ENCODE data around the gene AIMP1. TPM values are rescaled to one million over a fixed set of nuclear protein-coding genes. Genes with fewer than 3 reads are reported as not detected.
"Not testable (repeated sequence)": the region's sequence is repeated elsewhere in the genome, so short reads cannot be mapped to it uniquely, and the experiment has no call there.

Gene AIMP1
- total RNA-seq, 1 donor from 2014 or later, result 14.3 TPM

DNA sequence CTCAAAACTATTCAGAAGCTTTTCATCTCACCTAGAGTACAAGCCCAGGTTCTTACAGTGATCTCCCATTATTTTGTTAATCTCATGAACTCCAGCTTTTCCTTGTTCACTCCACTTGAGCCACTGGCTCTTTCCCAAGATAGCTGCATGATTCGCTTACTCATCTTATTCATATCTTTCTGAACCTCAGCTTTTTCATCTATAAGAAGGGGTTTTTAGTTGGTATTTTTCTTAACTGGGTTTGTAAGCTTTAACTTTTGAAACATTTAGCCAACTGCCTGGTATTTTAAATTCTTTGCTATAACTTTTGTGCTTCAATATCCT is 28.3 kb downstream of the AIMP1 start:
- no peak for DNase-seq (ENCODE audit: low spot score)
- ATAC-seq, result no peak

DNA sequence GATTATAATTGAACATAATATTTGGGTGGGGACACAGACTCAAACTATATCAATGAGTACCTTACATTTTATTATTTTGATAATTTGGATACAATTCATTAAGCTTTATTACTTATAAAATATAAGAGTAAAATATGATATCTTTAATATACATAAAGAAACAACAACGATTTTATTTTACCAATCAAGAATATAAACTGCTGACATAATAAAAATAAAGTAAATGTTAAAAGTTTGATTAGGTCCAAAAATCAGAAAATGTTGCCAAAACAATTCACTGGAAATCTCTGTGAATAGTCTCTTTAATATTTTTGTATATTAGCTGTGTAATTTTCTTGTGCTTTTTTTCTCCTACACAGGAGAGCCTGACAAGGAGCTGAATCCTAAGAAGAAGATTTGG is 30.8 kb downstream of the AIMP1 start:
- no peak for ATAC-seq

DNA sequence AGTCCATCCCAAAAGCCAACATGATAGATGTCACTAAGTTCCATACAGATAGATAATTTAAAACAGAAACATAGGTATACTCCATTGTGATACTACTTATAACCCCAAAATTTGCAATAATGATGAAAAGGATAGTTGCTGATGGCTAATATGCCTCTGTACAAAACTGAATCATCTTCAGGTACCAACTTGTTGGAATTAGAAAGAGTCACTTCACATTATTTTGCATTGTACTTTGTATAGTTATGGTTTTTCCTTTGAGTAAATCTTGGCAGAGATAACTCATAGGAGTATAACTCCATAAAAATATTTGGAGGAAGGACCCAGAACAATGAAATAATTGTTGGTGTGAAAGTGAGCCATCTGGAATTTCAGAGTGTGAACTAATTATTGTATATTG is 34.7 kb downstream of the AIMP1 start:
- DNase-seq (ENCODE audit: low spot score) (no peak), ATAC-seq (no peak)

More for the DNA sequence above, 30.8 kb downstream of the AIMP1 start:
- DNase-seq (ENCODE audit: low spot score), result no peak

DNA sequence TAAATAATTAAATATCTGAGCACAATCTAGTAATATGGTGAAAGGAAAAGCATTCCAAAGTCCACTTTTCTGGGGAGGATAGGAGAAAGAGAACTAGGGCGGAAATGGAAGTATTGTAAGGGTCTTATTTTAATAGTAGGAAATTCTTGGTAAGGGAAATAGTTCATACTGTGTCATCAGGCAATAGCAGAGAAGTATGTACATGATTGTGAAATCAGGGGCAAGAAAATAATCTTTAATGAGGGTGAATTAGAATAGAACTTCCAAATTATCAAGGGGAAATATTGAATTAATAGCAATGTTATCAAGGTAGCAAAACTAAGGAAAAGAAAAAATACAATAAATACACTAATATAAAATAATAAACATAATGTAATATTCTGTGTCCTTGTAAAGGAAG is 37.4 kb downstream of the AIMP1 start:
- ATAC-seq (no peak), DNase-seq (ENCODE audit: low spot score) (no peak)

DNA sequence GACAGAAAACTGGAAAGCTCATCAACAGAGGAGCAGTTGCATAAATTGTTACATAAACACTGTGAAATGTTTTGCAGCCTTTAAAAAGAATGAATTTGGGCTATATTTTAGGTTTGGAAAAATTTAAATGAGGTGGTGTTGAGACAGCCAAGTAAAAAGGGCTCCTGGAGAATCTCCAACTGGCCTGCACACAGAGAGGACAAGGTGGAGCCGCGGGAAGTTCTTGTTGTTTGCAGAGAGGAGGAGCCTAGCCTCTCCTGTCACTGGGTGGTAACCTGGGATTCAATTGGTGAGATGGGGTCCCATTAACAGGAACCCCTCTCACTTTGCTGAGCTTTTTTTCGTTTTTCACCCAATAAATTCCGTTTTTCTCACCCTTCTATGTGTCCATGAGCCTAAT is 38.8 kb downstream of the AIMP1 start:
- ATAC-seq (peak; percentile 100), DNase-seq (ENCODE audit: low spot score) (peak; percentile 63)

DNA sequence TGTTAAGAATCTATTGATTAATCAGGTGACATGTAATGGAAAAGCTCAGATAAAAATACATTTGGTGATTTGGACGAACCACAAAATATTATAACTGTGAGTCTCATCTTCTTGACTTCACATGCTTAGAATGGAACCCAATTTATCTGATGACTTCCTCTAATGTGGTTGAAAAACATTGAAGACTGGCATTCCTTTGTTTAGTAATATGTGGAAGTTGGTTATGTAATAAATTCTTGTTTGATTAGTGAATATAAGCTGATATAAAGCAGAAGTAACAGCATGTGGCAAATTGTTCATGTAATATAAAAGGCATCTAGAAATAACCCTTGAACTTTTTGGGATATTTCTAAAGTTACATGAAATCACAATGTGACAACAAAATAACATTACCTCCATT is 42.5 kb downstream of the AIMP1 start:
- DNase-seq (ENCODE audit: low spot score), result no peak
- ATAC-seq, result no peak

DNA sequence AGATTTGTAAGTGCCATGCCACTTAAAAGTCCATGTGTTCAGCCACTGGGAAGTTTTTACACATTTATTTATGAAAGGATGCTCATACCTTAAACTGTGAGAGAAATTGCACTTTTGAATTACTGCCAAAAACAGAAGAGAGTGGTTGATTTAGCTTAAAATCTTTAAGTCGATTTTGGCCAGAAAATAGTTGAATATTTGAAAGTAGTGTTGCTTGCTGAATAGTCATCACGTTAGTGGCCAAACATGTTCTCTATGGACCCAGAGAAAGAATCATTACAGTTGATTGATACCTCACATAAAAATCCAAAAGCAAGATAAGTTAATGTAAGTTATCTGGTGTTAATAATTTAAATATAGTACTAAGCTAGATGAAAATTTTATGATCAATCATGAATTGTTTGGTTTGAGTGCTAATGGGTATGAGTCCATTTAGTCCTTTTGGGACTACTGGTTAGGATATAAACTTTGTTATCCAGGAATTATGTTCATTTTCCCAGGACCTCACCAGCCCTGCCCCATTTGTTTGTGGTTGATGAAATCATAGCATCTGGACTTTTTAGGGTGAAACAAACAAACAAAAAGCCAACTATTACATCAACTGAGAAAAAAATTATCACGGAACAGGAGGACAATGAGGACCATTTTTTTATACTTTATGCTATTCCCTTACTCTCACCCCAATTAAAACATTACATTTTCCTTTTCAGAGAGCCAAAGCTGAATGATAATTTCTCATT is 45.9 kb downstream of the AIMP1 start:
- ATAC-seq (no peak), DNase-seq (ENCODE audit: low spot score) (no peak)

DNA sequence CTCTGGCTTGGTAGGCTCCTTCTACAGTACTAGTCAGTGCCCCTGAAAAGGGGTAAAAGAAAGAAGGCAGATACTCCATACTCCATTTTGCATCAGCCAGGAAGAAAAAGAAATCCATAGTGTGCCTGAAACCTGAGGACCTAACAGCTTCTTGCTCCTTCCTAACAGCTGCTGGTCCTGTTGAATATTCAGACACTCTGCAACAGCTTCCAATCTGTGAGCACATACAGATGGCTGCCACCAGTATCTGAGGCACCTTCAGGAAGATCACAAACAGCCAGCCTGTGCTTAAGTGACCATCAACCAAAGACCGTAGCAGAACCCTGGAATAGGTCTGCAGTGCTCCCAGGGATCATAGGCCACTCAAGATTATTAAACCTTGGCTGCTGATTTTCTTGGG is 47.9 kb downstream of the AIMP1 start:
- ATAC-seq (no peak), DNase-seq (ENCODE audit: low spot score) (no peak)

DNA sequence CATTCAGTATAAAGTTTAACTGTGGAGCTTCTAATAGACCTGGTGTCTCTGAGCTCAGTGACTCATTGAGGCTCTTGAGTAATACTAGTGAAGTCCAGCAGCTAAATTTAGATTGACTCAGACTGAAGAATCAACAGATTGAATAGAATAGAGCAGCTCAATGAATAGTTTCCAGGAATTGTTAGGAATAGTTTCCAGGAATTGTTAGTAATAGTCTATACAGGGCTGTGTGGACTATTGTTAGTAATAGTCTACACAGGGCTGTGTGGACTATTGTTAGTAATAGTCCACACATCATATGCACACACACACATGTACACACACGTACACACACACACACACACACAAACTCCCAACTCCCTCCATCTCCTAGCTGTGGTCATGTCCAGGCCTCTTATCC is 49.3 kb downstream of the AIMP1 start:
- ATAC-seq, result peak; percentile 44
- DNase-seq (ENCODE audit: low spot score), result no peak

DNA sequence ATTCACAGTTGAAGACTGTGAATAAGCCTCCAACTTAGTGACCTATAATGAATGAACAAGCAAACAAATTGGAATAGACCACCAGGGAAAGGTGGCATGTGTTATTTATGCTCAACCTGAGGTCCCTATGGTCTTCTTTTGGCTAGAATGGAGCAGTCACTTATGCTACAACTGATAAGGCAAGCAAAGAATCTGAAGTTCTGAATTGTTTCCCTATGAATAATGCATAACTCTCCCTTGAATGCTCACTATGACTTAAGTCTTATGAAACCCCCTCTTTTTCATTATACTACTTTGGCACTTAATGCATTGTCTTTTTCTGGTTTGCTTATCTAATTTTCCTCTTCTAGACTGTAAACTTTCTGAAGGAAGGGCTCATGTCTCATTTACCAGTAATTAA is 49.7 kb downstream of the AIMP1 start:
- ATAC-seq, result no peak
- DNase-seq (ENCODE audit: low spot score), result no peak

DNA sequence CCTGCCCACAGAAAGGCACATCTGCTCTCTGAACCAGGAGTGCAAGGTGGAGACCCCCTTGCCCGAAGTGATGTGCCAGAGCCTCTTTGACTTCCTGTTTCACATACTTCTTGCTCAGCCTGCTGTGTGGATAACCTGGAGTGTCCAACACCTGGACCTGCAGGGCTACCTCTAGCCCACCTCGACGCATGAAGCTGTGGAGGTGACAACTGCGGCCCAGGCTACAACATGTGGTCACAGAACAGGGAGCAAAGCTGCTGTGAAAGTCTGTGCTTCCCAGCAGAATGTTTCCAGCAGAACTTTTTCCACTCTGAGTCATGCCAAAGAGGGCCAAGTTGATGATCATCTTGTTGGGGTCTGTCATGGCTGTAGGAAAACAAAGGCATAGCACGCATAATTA is 50.7 kb downstream of the AIMP1 start:
- DNase-seq (ENCODE audit: low spot score) (no peak), ATAC-seq (no peak)

DNA sequence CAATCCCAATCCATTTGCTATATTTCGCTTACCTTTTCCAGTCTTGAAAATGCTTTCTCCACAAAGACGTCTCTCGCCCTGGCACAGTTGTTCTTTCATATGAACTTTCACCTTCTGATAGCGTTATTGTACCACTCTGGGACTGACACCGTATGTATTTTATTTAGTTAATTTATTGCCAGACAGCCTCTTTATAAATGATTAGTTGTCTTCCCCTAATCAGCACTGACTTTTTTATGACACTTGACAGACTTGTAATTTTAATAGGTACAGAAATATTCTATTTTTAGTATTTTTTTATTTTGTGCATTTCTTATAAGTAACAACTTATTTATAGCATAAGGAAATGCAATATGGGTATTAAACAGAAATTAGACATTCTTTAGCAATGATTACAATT is 52.3 kb downstream of the AIMP1 start, which contains the start of gene GIMD1:
Gene GIMD1, minus strand, starts transcription at position 101 of the 400 bp plus-strand sequence. CDS start 1,343 bp downstream, outside the sequence.
- ATAC-seq (no peak), DNase-seq (ENCODE audit: low spot score) (no peak)

DNA sequence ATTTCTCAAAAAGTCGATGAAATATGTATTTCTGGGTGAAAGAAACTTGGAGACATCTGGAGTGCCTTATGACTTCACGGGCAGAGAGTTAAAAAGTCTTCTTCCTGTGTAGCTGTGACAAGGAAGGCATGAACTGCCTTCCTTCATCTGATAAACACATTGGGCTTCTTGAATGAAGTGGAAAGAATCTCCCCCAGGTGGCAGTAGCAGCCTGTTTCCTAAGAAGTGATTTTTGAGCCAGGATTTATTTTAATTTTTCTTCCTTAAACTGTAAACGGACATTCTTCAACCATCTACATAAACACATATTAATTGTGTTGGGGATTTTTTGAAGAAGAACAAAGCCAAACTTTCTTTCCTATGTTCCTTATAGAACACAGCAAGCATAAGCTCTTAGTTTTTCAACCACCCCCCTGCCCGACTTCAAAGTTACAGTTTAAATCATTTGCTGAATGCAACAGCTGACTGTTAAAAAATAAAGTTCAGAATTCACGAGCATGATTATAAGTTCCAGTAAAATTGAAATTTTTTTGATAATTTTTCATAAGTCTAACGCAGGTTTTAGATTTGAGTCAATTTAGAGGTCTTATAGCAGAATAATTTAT is 53.2 kb downstream of the AIMP1 start:
- ATAC-seq (peak; percentile 62), DNase-seq (ENCODE audit: low spot score) (no peak)

DNA sequence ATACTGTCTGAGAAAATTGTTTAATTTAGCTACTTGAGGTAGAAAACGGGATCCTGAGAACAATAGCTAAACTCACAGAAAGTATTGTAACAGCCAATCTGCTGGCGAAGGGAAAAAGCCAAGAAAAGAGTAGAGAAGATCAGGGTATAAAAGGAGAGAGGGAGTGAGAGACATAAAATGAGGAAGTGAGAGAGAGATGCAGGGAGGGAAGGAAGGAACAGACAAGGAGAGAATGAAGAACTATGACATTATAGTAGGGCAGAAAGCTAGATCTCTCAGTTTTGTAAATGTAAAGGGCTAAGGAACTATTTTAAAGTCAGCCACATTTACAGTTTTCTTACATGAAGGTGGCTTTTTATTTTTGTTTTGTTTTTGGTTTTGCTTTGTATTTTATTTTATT is 53.9 kb downstream of the AIMP1 start:
- no peak for DNase-seq (ENCODE audit: low spot score)
- ATAC-seq, result no peak

DNA sequence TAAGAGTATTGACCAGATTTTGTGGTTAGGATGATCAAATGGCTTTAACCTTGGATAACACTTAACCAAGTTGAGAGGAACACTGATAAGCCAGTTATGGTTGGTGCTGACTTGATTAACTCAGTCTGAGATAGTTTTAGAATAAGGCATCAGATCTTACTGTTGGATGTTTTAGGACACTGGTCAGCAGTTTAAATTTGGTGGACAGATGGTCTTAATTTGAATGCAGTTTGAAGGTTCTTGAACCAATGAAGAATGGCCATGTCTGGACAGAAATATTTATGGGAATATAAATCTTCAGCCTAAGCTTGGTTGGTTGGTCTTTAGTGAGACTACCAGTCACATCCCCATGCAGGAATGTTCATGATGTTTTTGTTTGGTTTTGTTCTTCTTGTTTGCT is 54.8 kb downstream of the AIMP1 start:
- DNase-seq (ENCODE audit: low spot score) (no peak), ATAC-seq (no peak)

DNA sequence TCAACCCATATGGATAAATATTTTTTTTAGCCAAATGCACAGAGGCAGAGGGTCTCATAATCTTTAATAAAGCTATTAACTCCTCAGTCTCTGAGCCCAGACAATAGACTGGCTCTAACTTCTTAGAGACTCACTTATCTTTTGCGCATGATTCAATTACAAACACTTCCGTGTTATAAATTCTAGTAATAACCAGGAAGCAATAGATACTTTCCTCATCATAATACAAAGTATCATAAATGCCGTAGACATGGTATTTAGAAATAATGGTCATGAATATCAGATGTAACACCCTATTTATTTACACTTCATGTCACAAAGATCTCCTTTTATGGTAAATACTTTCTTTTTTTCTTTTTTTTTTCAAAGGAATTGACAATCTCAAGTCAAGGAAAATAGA is 56.7 kb downstream of the AIMP1 start:
- no peak for DNase-seq (ENCODE audit: low spot score)
- ATAC-seq, result no peak

DNA sequence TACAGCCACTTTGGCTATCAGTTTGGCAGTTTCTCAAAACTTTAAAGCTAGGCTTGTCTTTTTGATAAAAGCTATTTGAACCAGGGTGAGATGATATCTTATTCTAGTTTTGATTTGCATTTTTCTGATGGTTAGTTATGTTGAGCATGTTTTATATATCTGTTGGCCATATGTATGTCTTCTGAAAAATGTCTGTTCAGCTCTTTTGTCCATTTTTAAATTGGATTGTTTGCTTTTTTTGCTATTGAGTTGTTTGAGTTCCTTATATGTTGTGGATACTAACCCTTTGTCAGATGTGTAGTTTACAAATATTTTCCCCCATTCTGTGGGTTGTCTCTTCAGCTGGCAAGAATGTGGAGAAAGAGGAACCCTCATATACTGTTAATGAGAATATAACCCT is 63.8 kb downstream of the AIMP1 start:
- ATAC-seq (no peak), DNase-seq (ENCODE audit: low spot score) (no peak)

DNA sequence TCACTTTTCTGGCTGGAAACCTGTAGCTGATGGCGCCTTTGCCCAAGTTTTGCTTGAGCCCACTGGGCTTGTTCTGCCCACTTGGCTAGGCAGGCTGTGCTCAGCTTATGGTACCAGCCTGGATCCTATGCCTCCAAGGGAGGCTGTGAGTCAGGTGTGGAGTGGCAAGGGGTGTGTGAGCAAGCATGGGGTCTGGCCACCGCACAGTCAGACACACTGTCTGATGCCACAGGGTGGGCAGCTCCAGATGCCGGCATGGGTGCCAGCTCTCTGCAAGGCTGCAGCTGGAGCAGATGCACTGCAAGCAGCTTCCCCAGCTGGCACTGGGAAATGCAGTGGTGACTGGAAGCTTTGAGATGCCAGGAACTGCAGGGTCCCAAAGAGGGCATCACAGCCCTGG is 68.5 kb downstream of the AIMP1 start:
- DNase-seq (ENCODE audit: low spot score), result no peak
- no peak for ATAC-seq

DNA sequence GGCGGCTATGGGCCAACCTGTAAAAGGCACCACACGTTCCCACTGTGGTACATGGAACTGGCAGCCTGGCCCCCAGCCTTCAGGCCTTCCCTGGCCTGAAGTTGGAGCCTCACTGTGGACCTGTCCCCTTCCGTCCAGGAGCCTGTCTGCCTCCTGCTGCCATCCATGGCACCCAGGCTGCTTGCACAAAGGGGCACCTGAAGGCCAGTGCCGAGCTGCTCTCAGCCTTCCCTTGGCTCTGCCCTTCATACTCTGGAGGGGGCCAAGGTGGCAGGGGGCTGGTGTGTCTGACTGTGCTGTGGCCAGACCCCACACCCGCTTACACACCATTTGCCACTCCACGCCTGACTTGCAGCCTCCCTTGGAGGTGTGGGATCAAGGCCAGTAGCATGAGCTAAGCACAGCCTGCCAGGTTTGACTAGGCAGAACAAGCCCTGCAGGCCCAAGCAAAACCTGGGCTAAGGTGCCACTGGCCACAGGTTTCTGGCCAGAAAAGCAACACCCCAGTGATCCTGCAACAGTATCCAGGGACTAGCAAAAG is 69.6 kb downstream of the AIMP1 start:
- no peak for ATAC-seq
- DNase-seq (ENCODE audit: low spot score), result no peak

DNA sequence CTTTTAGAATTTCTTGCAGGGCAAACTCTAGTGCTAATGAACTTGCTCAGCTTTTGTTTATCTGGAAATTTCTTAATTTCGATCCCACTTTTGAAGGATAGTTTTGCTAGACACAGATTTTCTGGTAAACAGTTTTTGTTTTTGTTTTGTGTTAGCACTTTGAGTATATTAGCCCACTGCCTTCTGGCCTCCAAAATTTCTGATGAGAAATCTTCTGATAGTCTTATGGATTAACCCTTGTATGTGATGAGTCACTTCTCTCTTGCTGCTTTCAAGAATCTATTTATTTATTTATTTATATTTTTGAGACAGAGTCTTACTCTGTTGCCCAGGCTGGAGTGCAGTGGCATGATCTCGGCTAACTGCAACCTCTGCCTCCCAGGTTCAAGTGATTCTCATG is 79.2 kb downstream of the AIMP1 start:
- no peak for DNase-seq (ENCODE audit: low spot score)
- no peak for ATAC-seq

DNA sequence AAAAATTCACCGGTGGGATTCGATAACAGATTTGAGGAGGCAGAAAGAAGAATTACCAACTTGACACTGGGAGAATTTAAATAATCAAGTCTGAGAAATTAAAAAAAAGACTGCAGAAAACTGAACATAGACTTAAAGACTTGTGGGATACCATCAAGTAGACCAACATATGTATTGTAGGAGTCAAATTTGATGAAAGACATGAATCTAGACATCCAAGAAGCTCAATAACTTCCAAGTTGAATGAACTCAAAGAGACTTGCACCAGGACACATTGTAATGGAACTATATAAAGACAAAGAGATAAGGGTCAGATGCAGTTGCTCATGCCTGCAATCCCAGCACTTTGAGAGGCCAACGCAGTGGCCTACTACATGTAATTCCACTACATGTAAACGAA is 82.5 kb downstream of the AIMP1 start:
- not testable (repeated sequence) for DNase-seq (ENCODE audit: low spot score); ATAC-seq
